SK-N-SH (cell line): ENCODE data around the gene PIGN. TPM values are rescaled to one million over a fixed set of nuclear protein-coding genes. Genes with fewer than 3 reads are reported as not detected.

Source experiments
- CTCF ChIA-PET: fragments of 300-600, 350-600 bp; formaldehyde crosslinking; extraction: SDS; loops from one replicate; lab custom pipeline; 2021; lab: Yijun Ruan, JAX
- POLR2A ChIA-PET: fragments of 350-600 bp; sonication (Branson Sonifier 250); formaldehyde crosslinking; extraction: SDS; loops from one replicate; lab custom pipeline; 2020; ENCODE audit warnings: antibody characterized with exemption, inconsistent platforms; lab: Yijun Ruan, JAX
- DNase-seq: peaks from one replicate; pipeline ENCODE4 v3.0.0; 2012
- H2AFZ ChIP-seq: fragments of 200-600 bp; sonication (generic); 2 replicates; pipeline ENCODE4 v1.8.1; 2016; ENCODE audit warnings: antibody characterized with exemption, mild to moderate bottlenecking, low read depth
- H3F3A ChIP-seq: fragments of 200-600 bp; sonication (generic); replicated peaks from 2 replicates; pipeline ENCODE3; 2016; ENCODE audit warnings: antibody characterized with exemption, mild to moderate bottlenecking; ENCODE audit not compliant: insufficient read depth
- H3K27ac ChIP-seq, 2 experiments: fragments of 200-500 bp in 1 of 2; fragments of 200-600 bp in 1 of 2; sonication (Bioruptor generic) in 1 of 2; sonication (generic), shearing (Covaris generic) in 1 of 2; 2 replicates each; pipeline versions ENCODE4 v1.5.1 to v1.6.1; 2014 to 2016; ENCODE audit warnings: low read depth in 2 of 2, inconsistent platforms in 1 of 2, low read length in 1 of 2, mild to moderate bottlenecking in 1 of 2, mixed read lengths in 1 of 2
- H3K27me3 ChIP-seq: fragments of 200-600 bp; sonication (generic), shearing (Covaris generic); 2 replicates; pipeline ENCODE4 v1.6.1; 2016; ENCODE audit warnings: mixed run types; ENCODE audit not compliant: insufficient read depth
- H3K36me3 ChIP-seq, 2 experiments: fragments of 200-500 bp in 1 of 2; fragments of 200-600 bp in 1 of 2; sonication (Bioruptor generic) in 1 of 2; sonication (generic) in 1 of 2; replicated peaks in 1 of 2; 2 replicates each; pipeline versions ENCODE3 to v1.5.1; 2014 to 2016; ENCODE audit warnings: low read length in 1 of 2, mild to moderate bottlenecking in 1 of 2; ENCODE audit not compliant: insufficient read depth in 2 of 2, control insufficient read depth in 1 of 2
- H3K4me1 ChIP-seq, 2 experiments: fragments of 200-500 bp in 1 of 2; fragments of 200-600 bp in 1 of 2; sonication (Bioruptor generic) in 1 of 2; sonication (generic), shearing (Covaris generic) in 1 of 2; 2 replicates each; pipeline versions ENCODE4 v1.5.1 to v1.6.1; 2014 to 2016; ENCODE audit warnings: low read depth in 1 of 2, low read length in 1 of 2, mixed run types in 1 of 2; ENCODE audit not compliant: insufficient read depth in 2 of 2, control insufficient read depth in 1 of 2
- H3K4me2 ChIP-seq: fragments of 200-600 bp; sonication (generic), shearing (Covaris generic); 2 replicates; pipeline ENCODE4 v1.6.1; 2017; ENCODE audit warnings: mixed run types
- H3K4me3 ChIP-seq, 2 experiments: fragments of 200-500 bp in 1 of 2; fragments of 200-600 bp in 1 of 2; sonication (Bioruptor generic) in 1 of 2; sonication (generic), shearing (Covaris generic) in 1 of 2; 2 replicates each; pipeline versions ENCODE4 v1.5.1 to v1.8.1; 2014 to 2016; ENCODE audit warnings: low read depth in 2 of 2, inconsistent platforms in 1 of 2, low read length in 1 of 2, mild to moderate bottlenecking in 1 of 2, mixed read lengths in 1 of 2, moderate library complexity in 1 of 2
- H3K79me2 ChIP-seq: fragments of 200-600 bp; sonication (generic); 2 replicates; pipeline ENCODE4 v1.8.1; 2017; ENCODE audit warnings: mild to moderate bottlenecking; ENCODE audit not compliant: insufficient read depth
- H3K9ac ChIP-seq: fragments of 200-600 bp; sonication (generic); 2 replicates; pipeline ENCODE4 v1.6.1; 2017; ENCODE audit warnings: mixed run types
- H3K9me2 ChIP-seq: fragments of 200-600 bp; sonication (generic); 2 replicates; pipeline ENCODE4 v1.6.1; 2017; ENCODE audit warnings: mixed run types
- H3K9me3 ChIP-seq: fragments of 200-600 bp; sonication (generic); 2 replicates; pipeline ENCODE4 v1.6.1; 2017; ENCODE audit warnings: mixed run types, mild to moderate bottlenecking, moderate library complexity
- H4K20me1 ChIP-seq: fragments of 200-600 bp; sonication (generic); 2 replicates; pipeline ENCODE4 v1.6.1; 2017; ENCODE audit warnings: mild to moderate bottlenecking, mixed run types; ENCODE audit not compliant: insufficient read depth
- EZH2phosphoT487 ChIP-seq: fragments of 200-600 bp; sonication (generic); IDR thresholded peaks from 2 replicates; pipeline ENCODE4 v1.6.1; 2017; ENCODE audit warnings: low read depth, mixed run types, mild to moderate bottlenecking, antibody characterized with exemption, moderate library complexity, borderline replicate concordance
- FOSL2 ChIP-seq: IDR thresholded peaks from 2 replicates; pipeline ENCODE4 v1.4.0; 2012; ENCODE audit warnings: low read depth, mild to moderate bottlenecking, moderate library complexity, borderline replicate concordance
- FOXJ3 ChIP-seq: sonication (generic); formaldehyde crosslinking; IDR thresholded peaks from 2 replicates; pipeline ENCODE4 v1.5.1; 2020; ENCODE audit warnings: mild to moderate bottlenecking, missing genetic modification reagents
- IRF3 ChIP-seq: fragments of 150-350 bp; IDR thresholded peaks from 2 replicates; pipeline ENCODE4 v1.6.1; 2016; ENCODE audit warnings: mild to moderate bottlenecking, low read depth, low read length
- NFIC ChIP-seq: IDR thresholded peaks from 2 replicates; pipeline ENCODE4 v1.4.0; 2012; ENCODE audit warnings: borderline replicate concordance
- RCOR1 ChIP-seq: fragments of 150-350 bp; IDR thresholded peaks from 2 replicates; pipeline ENCODE4 v1.6.1; 2017; ENCODE audit warnings: antibody characterized with exemption, low read length
- REST ChIP-seq: IDR thresholded peaks from 2 replicates; pipeline ENCODE4 v1.6.1; 2012; ENCODE audit warnings: mild to moderate bottlenecking, low read depth, low read length, moderate library complexity
- RXRA ChIP-seq: IDR thresholded peaks from 2 replicates; pipeline ENCODE4 v1.4.0; 2012; ENCODE audit warnings: low read depth, mild to moderate bottlenecking, borderline replicate concordance
- SIN3A ChIP-seq: IDR thresholded peaks from 2 replicates; pipeline ENCODE4 v1.6.1; 2012; ENCODE audit warnings: low read depth, mild to moderate bottlenecking, low read length, moderate library complexity, borderline replicate concordance
- USF1 ChIP-seq: IDR thresholded peaks from 2 replicates; pipeline ENCODE4 v1.4.0; 2012; ENCODE audit warnings: low read depth, borderline replicate concordance
- WGBS: methylation state at CpG from one replicate; pipeline ENCODE4 v1.1.6; 2017; ENCODE audit warnings: low lambda C conversion rate; 5-methylcytosine and 5-hydroxymethylcytosine counted together
- polyA plus RNA-seq, 3 experiments: library from polyadenylated mRNA; depleted of rRNA; stranded (reverse); fragments of >200 nt; gene quantifications; 2 replicates each; pipeline ENCODE4 v1.2.3, GENCODE V29; 2012

Gene PIGN
- polyA plus RNA-seq, 1 of the 3 experiments (the other 2 are of a cell fraction) = 6.1 TPM

GRCh38 chr18:62119884-62120283 lies 67.0 kb downstream of the PIGN start (continued):
- TF ChIP-seq REST (no peak), EZH2phosphoT487 (no peak)

GRCh38 chr18:62118328-62118727 lies 68.5 kb downstream of the PIGN start:
- Histone ChIP-seq H2AFZ (no peak overlapping the region), H3K27me3 (no peaks in the 10 kb centered on the region), H3K36me3 (peaks cover 0 to 24% of the 10 kb centered on the region in 2 experiments), H4K20me1 (no peaks in the 10 kb centered on the region), H3K4me1 (no peaks in the 10 kb centered on the region), H3K9ac (no peak overlapping the region), H3K79me2 (no peaks in the 10 kb centered on the region), H3K4me3 (no peak overlapping the region), H3K4me2 (no peak overlapping the region), H3K9me3 (no peaks in the 10 kb centered on the region; the same call in 1 of the 2 replicates), H3F3A (no peaks in the 10 kb centered on the region), H3K9me2 (no peaks in the 10 kb centered on the region), H3K27ac (peak overlapping the region in 1 of 2 experiments; percentile 6; a peak in 1 of 4 replicates)
- TF ChIP-seq NFIC (peak; percentile 63; the same call in 1 of the 2 replicates), SIN3A (no peak)
- POLR2A ChIA-PET = no interaction called here
- DNase-seq = no peak
- CTCF ChIA-PET = interaction anchor here (0.8 to 2.2 kb wide), 3 partner anchors 13 to 536 kb away, joined by 3 to 8 read pairs (median 7); no protein-coding TSS in a partner anchor

- no peak for DNase-seq
These were observed 77.2 kb downstream of the PIGN start for GRCh38 chr18:62109676-62110075.

More at GRCh38 chr18:62109676-62110075, 77.2 kb downstream of the PIGN start:
- WGBS = 88% methylated on average over 1 of the region's 1 CpG
- CTCF ChIA-PET = interaction anchor here (1.1 kb wide), 1 partner anchor 564 kb away, joined by 3 read pairs; no protein-coding TSS in a partner anchor
- Histone ChIP-seq H3K4me1 (peaks cover 0 to 12% of the 10 kb centered on the region in 2 experiments; a peak in 2 of 4 replicates), H3K9me3 (no peaks in the 10 kb centered on the region), H3K27ac (no peak overlapping the region), H3K9ac (no peak overlapping the region), H4K20me1 (no peaks in the 10 kb centered on the region), H3K4me3 (no peak overlapping the region), H3K79me2 (no peaks in the 10 kb centered on the region), H3K27me3 (no peaks in the 10 kb centered on the region), H3K9me2 (no peaks in the 10 kb centered on the region), H3K36me3 (peaks cover 3 to 8% of the 10 kb centered on the region in 2 experiments), H3F3A (peaks cover 12% of the 10 kb centered on the region), H2AFZ (no peak overlapping the region), H3K4me2 (no peak overlapping the region)
- TF ChIP-seq RXRA (no peak), IRF3 (no peak), RCOR1 (no peak), FOXJ3 (no peak), SIN3A (no peak), FOSL2 (no peak), USF1 (no peak)
- POLR2A ChIA-PET = no interaction called here
